SH-SY5Y (cell line): Measurements from ENCODE around the gene GULP1.

Source experiments
- GATA2 ChIP-seq: IDR thresholded peaks from 2 replicates; pipeline ENCODE4 v1.6.1; 2011; ENCODE audit warnings: mild to moderate bottlenecking, low read depth, low read length
- GATA3 ChIP-seq: IDR thresholded peaks from 2 replicates; pipeline ENCODE4 v1.6.1; 2011; ENCODE audit warnings: low read depth, mild to moderate bottlenecking, low read length, moderate library complexity

DNA sequence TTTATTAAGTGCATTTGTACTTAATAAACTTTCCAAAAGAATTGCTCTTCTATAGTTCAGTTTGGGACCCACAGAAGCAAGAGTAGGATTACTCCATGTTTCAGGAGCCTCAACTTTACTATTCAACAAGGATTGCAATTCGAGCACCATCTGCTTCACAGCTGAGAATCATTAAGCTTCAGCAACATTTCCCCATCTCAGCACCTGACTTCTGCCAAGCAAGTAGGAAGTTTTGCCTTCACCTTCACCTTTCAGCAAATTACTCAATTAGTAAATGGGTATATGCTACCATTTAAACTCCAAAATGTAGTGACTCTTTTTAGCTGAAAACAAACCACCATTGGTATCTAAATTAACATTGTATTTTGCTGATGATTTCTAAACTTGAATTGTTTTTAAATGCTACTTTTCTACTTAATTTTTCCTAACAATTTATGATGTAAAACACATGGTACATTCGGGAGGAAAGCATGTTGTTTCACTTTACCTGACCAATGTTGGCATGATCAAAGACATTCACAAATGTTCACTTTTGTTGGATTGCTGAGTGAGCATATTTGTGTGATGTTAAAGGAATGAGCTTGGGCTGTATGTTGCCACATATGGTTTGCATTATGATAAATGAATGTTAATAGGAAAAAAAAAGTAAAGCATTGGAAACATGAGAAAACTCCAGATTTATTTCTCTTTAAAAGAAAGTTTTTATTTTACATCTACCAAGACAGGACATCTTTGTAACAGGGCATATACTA lies 159.2 kb downstream of the GULP1 start:
- TF ChIP-seq GATA3 (no peak), GATA2 (no peak)
